Measurements from ENCODE around the gene RELA.

DNA sequence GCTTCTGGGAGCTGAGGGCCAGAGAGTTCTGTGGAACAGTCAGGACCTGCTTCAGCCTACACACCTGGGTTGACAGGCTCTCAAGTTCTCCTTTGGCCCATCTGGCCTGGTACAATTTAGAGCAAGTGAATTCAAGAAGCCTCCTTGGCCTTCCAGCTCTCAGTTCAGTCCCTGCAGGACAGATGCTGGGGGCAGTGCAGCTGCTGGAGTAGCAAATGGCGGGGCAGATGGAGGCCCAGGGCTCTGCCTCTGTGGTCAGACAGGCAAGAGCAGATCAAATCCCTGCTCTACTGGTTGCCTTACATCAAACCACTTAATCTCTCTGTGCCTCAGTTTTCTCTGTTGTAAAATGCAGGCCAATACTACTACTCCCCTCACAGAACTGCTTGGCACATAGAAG is 58.5 kb downstream of the RELA start:
- TF ChIP-seq CTCF (IDR thresholded peaks at IDR 0.05) (no peak), POLR2A (IDR thresholded peaks at IDR 0.05) (no peak)

Data from lower leg skin (tissue), 3 donors.